ENCODE data around the gene THSD7B. TPM values are rescaled to one million over a fixed set of nuclear protein-coding genes. Genes with fewer than 3 reads are reported as not detected.

The THSD7B gene
- polyA plus RNA-seq, 2 of the 4 experiments (the other 2 are of a cell fraction): not detected

- TF ChIP-seq GATA3 (IDR thresholded peaks at IDR 0.05; ENCODE audit: borderline replicate concordance) (no peak), NR3C1 (IDR thresholded peaks at IDR 0.05) (no peak), RAD21 (conservative IDR thresholded peaks at IDR 0.05 in 1 of 2, IDR thresholded peaks at IDR 0.05 in 1 of 2) (no peak), ZSCAN20 (CRISPR knock-in tag; IDR thresholded peaks at IDR 0.05) (no peak), RARB (CRISPR knock-in tag; IDR thresholded peaks at IDR 0.05) (no peak)
- TF ChIP-seq, protein P1, sequence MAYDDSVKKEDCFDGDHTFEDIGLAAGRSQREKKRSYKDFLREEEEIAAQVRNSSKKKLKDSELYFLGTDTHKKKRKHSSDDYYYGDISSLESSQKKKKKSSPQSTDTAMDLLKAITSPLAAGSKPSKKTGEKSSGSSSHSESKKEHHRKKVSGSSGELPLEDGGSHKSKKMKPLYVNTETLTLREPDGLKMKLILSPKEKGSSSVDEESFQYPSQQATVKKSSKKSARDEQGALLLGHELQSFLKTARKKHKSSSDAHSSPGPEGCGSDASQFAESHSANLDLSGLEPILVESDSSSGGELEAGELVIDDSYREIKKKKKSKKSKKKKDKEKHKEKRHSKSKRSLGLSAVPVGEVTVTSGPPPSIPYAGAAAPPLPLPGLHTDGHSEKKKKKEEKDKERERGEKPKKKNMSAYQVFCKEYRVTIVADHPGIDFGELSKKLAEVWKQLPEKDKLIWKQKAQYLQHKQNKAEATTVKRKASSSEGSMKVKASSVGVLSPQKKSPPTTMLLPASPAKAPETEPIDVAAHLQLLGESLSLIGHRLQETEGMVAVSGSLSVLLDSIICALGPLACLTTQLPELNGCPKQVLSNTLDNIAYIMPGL (CRISPR knock-in tag; IDR thresholded peaks at IDR 0.05; ENCODE audit: borderline replicate concordance): no peak
Observed at GRCh38 chr2:137291836-137292570, 526.7 kb downstream of the THSD7B start (continued).

- Histone ChIP-seq H3K27ac (no peak overlapping the region), H3K4me1 (no peaks in the 10 kb centered on the region), H3K4me2 (no peak overlapping the region), H3K9me3 (no peaks in the 10 kb centered on the region), H3K4me3 (no peak overlapping the region)
- POLR2A ChIA-PET: no interaction called here
- CTCF ChIA-PET: no interaction called here
- ATAC-seq (no peak), DNase-seq (ENCODE audit: low read depth in 1 of 2, low spot score in 1 of 2) (no peak), FAIRE-seq (no peak)
- 0% methylated on average over 3 of the region's 3 CpGs for WGBS (ENCODE audit: missing lambda C conversion rate)
- TF ChIP-seq, protein P2, sequence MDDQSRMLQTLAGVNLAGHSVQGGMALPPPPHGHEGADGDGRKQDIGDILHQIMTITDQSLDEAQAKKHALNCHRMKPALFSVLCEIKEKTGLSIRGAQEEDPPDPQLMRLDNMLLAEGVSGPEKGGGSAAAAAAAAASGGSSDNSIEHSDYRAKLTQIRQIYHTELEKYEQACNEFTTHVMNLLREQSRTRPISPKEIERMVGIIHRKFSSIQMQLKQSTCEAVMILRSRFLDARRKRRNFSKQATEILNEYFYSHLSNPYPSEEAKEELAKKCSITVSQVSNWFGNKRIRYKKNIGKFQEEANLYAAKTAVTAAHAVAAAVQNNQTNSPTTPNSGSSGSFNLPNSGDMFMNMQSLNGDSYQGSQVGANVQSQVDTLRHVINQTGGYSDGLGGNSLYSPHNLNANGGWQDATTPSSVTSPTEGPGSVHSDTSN (IDR thresholded peaks at IDR 0.05): no peak
Observed at GRCh38 chr2:137298377-137298776, 533.0 kb downstream of the THSD7B start.

- Histone ChIP-seq H3K4me2 (no peak overlapping the region), H3K9me3 (no peaks in the 10 kb centered on the region), H3K4me3 (no peak overlapping the region), H3K27ac (no peak overlapping the region), H3K4me1 (no peaks in the 10 kb centered on the region)
- TF ChIP-seq RAD21 (conservative IDR thresholded peaks at IDR 0.05 in 1 of 2, IDR thresholded peaks at IDR 0.05 in 1 of 2) (no peak), ZNF302 (CRISPR knock-in tag; IDR thresholded peaks at IDR 0.05) (no peak), EHF (CRISPR knock-in tag; IDR thresholded peaks at IDR 0.05) (no peak), HEYL (CRISPR knock-in tag; IDR thresholded peaks at IDR 0.05) (no peak)
- DNase-seq (ENCODE audit: low read depth in 1 of 2, low spot score in 1 of 2): no peak
- FAIRE-seq: no peak
- ChIA-PET CTCF (no interaction called here), POLR2A (no interaction called here)
- ATAC-seq: no peak
- WGBS (ENCODE audit: missing lambda C conversion rate): 2% methylated on average over 2 of the region's 2 CpGs
Observed at GRCh38 chr2:137300987-137301386, 535.6 kb downstream of the THSD7B start.

GRCh38 chr2:137302957-137303356, 537.6 kb downstream of the THSD7B start:
- no peak for FAIRE-seq
- 17% methylated on average over 3 of the region's 3 CpGs for WGBS (ENCODE audit: missing lambda C conversion rate)
- Histone ChIP-seq H3K9me3 (no peaks in the 10 kb centered on the region), H3K4me1 (no peaks in the 10 kb centered on the region), H3K4me2 (no peak overlapping the region), H3K4me3 (no peak overlapping the region), H3K27ac (no peak overlapping the region)
- DNase-seq (ENCODE audit: low read depth in 1 of 2, low spot score in 1 of 2): no peak
- ChIA-PET CTCF (no interaction called here), POLR2A (no interaction called here)
- ATAC-seq: no peak
- TF ChIP-seq RCOR1 (IDR thresholded peaks at IDR 0.05; ENCODE audit: low read depth, low read length) (no peak), EHMT2 (IDR thresholded peaks at IDR 0.05; ENCODE audit: low read depth) (no peak), POLR2A (IDR thresholded peaks at IDR 0.05; ENCODE audit: low read length) (no peak), RAD21 (conservative IDR thresholded peaks at IDR 0.05 in 1 of 2, IDR thresholded peaks at IDR 0.05 in 1 of 2) (no peak), USF2 (IDR thresholded peaks at IDR 0.05) (no peak), CHD2 (IDR thresholded peaks at IDR 0.05; ENCODE audit: low read length, partially characterized antibody) (no peak), CHD4 (IDR thresholded peaks at IDR 0.05; ENCODE audit: borderline replicate concordance) (no peak), CBX2 (IDR thresholded peaks at IDR 0.05; ENCODE audit: borderline replicate concordance, low read depth) (no peak), ESRRA (IDR thresholded peaks at IDR 0.05; ENCODE audit: borderline replicate concordance, low read length) (no peak), CBX8 (IDR thresholded peaks at IDR 0.05) (no peak)
- TF ChIP-seq, protein P3, sequence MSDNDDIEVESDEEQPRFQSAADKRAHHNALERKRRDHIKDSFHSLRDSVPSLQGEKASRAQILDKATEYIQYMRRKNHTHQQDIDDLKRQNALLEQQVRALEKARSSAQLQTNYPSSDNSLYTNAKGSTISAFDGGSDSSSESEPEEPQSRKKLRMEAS (IDR thresholded peaks at IDR 0.05): no peak
